ENCODE results near the gene PRKAG2.
"Not testable (repeated sequence)": the region's sequence is repeated elsewhere in the genome, so short reads cannot be mapped to it uniquely, and the experiment has no call there.

The PRKAG2 gene

GRCh38 chr7:151568956-151569940 is 307.7 kb downstream of the PRKAG2 start:
- DNase-seq, result no peak

DNA sequence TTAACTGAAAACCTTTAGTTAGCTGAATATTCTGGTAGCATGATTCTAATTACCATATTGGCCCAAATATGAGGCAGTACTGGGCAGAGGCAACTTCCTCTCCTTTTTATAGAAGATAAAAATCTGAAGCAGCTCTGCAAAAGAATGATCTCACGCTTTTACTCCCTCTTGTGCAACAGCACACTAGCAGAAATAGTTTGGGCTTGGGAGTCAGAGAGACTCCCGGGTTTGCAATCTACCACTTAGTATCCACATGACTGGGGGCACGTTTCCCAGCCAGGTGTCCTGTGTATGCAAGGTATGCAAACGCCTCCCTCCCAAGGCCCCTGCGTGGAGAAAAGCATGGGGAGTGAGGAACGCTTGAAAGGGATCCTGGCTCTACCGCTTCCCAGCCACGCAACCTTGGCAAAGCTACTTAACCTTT is 310.0 kb downstream of the PRKAG2 start:
- DNase-seq, result no peak

DNA sequence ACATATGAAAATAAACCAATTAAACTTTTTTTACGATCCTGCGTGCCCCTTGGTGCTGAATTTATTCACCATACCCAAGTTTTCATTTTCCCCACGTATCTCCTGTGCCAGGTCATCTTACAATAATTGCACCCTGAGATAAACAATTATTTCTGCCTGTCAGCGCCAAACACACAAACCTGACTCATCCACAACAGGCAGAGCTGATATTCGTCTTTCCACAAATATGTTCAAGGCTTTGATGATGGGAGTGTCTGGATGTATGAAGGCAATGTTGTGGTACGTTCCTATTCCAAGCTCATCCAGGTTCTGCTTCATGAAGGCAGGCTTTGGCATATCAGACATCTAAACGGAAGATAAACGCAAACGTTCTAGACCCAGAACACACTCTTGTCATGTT is 311.4 kb downstream of the PRKAG2 start:
- DNase-seq, result no peak

DNA sequence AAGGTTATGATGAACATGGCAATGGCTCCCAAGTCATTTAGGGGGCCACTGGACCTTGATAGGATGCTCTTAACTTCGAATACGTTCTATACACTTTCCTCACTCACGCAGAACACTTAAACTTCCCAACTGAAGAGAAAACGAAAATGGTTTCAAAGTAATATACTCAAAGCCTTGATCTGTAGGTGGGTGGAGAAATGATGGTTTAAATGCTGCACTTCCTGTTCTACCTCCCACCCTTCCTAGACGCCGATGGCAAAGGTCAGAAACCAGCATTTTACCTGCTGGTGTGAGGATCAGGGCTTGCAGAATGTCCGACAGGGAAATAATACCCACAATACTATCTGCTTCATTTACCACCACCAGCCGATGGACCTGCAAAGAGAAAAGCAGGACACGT is 316.7 kb downstream of the PRKAG2 start:
- DNase-seq, result no peak

GRCh38 chr7:151559557-151560183 is 317.2 kb downstream of the PRKAG2 start:
- DNase-seq, result no peak

GRCh38 chr7:151558575-151558974 is 318.3 kb downstream of the PRKAG2 start:
- DNase-seq, result no peak

DNA sequence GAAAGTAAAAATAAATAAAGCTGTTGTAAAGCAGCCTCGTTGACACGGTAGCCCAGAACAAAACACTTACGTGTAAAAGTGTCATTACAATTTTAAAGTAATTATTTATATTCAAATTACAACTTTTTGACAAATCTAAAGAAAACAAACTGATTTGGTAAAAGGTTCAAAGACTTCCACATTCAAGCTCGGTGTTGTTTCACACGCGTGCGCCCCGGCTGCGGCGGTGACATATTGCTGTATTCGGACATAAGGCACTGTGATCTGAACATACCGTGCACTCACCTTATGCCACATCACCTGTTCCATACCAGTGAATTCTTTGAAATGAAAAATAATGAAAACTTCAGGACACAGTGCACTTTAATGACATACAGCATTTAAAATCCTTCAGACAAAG is 320.3 kb downstream of the PRKAG2 start:
- no peak for DNase-seq

DNA sequence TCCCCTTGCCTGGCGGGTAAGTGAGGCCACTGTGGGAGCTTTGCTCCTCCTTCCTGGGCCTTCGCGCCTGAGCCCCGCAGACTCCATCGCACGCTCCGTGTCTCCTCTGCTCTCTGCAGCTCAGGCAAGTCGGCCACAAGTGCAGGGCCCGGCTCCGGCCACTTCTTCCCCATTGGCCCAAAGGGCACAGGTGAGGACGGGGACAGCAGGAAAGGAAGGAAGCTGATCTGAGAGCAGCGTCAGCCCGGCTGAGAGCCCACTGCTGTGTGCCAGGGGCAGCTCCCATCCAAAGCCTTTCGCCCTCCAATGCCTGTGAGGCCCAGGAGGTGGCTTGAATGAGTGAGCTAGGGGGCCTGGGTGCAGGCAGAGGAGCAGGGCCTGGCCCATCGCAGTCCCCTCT is 323.6 kb downstream of the PRKAG2 start:
- DNase-seq, result no peak

DNA sequence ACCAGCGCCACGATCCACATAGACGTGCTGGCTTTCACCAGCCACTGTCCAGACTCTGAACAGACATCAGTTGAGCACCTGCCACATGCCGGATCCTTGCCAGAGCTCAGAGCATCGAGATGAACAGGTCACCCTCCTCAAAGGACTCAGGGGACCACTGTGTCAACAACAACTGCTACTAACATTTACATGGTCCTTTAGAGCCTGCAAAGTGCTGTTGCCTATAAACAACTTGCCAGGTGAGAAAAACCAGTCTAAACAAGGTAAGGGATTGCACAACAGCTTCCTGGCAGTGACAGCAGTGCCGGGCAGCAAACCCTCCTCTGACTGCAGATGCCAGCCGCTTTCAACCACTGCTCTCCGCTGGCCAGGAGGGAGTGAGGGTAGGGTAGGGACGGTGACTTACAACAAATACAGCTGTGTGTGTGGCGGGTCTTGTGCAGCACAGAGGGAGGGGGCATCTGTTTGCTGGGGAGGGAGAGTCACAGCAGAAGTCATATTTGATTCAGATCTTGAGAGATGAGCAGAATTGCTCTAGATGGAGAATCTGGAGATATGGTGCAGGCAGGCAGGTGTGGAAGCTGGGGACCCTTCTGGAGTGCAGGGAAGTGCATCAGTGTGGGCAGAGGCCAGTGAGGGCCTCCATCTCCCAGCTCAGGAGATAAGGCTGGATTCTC is 324.4 kb downstream of the PRKAG2 start:
- DNase-seq, result no peak

DNA sequence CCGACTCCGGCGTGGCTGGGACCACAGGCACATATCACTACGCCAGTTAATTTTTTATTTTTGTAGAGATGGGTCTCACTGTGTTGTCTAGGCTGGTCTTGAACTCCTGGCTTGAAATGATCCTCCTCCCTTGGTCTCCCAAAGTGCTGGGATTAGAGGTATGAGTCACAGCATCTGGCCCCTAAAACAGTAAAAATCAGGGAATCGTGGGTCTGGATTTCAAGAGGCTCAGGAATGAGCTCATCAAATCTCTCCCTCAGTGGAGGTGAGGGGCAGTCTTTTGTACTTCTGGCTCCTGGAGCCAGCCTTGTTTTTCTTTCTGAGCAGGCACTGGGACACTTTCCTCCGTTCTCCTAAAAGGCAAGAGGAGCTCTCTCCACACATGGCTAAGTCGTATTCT is 325.1 kb downstream of the PRKAG2 start:
- DNase-seq, result no peak

- DNase-seq, result no peak
Observed at GRCh38 chr7:151550656-151551286, 326.1 kb downstream of the PRKAG2 start.

- DNase-seq, result no peak
Observed at GRCh38 chr7:151549644-151550043, 327.3 kb downstream of the PRKAG2 start.

- DNase-seq, result no peak
Observed at GRCh38 chr7:151549083-151549482, 327.8 kb downstream of the PRKAG2 start.

GRCh38 chr7:151544183-151544582 is 332.7 kb downstream of the PRKAG2 start:
- no peak for DNase-seq

GRCh38 chr7:151542606-151543130 is 334.2 kb downstream of the PRKAG2 start:
- DNase-seq, result no peak

DNA sequence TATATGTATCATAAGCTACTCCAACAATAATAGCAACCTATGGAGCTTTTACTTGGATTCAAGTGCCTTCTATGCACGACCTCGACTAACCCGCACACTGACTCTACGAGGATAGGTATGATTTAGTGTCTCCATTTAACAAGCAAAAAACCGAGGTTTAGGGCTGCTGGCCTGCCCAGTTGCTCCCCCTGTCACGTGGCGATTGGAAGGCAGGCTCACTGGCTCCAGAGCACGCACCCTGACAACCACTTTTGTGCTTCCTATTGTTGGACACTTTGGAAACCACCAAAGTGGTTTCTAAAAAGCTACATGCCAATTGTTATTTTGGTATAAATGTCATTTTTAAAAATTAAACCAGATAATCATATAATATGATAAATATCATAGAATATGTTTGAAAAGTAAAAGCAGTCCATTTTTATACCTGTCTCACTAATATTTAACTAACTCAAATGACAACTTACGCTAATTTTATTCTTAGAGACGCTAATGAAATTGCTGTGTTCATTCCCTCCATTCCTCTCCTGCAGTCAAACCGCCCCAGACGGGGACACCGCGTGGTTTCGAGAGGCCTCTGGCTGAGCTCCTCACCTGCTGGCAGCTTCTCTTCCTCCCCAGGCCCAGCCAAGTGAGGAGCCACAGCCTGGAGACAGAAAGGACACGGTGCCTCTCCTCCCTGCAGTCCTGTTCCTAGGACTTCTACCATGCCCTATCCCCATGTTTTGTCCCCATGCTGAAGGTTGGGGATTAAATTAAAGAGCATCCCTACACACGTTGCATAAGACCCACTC is 335.0 kb downstream of the PRKAG2 start:
- no peak for DNase-seq

DNA sequence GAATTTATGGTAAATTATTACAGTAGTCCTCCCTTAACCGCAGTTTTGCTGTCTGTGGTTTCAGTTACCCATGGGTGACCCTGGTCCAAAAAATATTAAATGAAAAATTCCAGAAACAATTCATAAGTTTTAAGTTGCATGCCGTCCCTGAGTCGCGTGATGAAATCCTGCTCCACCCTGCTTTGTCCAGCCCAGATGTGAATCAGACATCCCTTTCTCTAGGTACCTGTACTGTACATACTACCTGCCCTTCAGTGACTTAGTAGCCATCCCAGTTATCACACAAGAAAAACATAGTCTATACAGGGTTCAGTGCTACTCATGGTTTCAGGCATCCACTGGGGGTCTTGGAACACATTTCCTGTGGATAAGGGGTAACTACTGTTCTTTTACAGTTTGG is 336.8 kb downstream of the PRKAG2 start:
- no peak for DNase-seq

- peak; percentile 18 for DNase-seq
Observed at GRCh38 chr7:151539088-151539671, 337.7 kb downstream of the PRKAG2 start.

- DNase-seq, result no peak
Observed at GRCh38 chr7:151537818-151538561, 338.9 kb downstream of the PRKAG2 start.

- not testable (repeated sequence) for DNase-seq
Observed at GRCh38 chr7:151536178-151536577, 340.7 kb downstream of the PRKAG2 start.

DNA sequence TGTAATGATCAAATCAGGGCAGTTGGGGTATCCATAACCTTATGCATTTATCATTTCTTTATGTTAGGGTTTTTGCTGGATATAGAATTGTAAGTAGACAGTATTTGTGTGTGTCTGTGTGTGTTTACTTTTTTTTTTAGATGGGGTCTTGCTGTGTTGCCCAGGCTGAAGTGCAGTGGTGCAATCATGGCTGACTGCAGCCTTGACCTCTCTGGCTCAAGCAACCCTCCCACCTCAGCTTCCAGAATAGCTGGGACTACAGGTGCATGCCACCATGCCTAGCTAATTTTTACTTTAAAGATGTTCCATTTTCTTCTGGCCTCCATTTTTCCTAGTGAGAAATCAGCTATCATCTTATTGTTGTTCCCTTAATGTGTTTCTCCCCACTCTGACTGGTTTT is 347.1 kb downstream of the PRKAG2 start:
- DNase-seq, result no peak
